Uterus (tissue), 4 donors: ENCODE data around the gene LMLN. TPM values are rescaled to one million over a fixed set of nuclear protein-coding genes. Genes with fewer than 3 reads are reported as not detected.

Experiments used
- DNase-seq, 2 donors: peaks; one replicate each; pipeline ENCODE4 v3.0.0-alpha.2; 2019 to 2020
- H3K27ac ChIP-seq, 2 donors: fragments of 200-600 bp; sonication (generic); 1 replicate in 1 of 2; 2 replicates in 1 of 2; pipeline ENCODE4 v1.5.1; 2016 to 2018
- H3K27me3 ChIP-seq, 2 donors: fragments of 200-600 bp; sonication (generic); one replicate each; pipeline ENCODE4 v1.5.1; 2018 to 2019; ENCODE audit warnings: control low read depth in 1 of 2
- H3K36me3 ChIP-seq, 2 donors: fragments of 200-600 bp; sonication (generic); one replicate each; pipeline ENCODE4 v1.5.1; 2019; ENCODE audit warnings: control low read depth in 1 of 2
- H3K4me1 ChIP-seq, 2 donors: fragments of 200-600 bp; sonication (generic); one replicate each; pipeline ENCODE4 v1.5.1; 2018 to 2019; ENCODE audit warnings: control low read depth in 1 of 2
- H3K4me3 ChIP-seq, 2 donors: fragments of 200-600 bp; sonication (generic); 1 replicate in 1 of 2; 2 replicates in 1 of 2; pipeline ENCODE4 v1.5.1; 2018 to 2019; ENCODE audit warnings: mild to moderate bottlenecking in 1 of 2
- H3K9me3 ChIP-seq, 2 donors: fragments of 200-600 bp; sonication (generic); one replicate each; pipeline ENCODE4 v1.5.1; 2019; ENCODE audit warnings: control low read depth in 1 of 2
- POLR2A ChIP-seq, 2 donors: fragments of 450-650 bp; IDR thresholded peaks; one replicate each; pipeline ENCODE4 v1.6.1; 2016; ENCODE audit warnings: antibody characterized with exemption in 2 of 2, mild to moderate bottlenecking in 1 of 2, moderate library complexity in 1 of 2
- intact Hi-C: fragments of 100-400 bp; cut with DNase I; formaldehyde crosslinking; loops from one replicate; pipeline ENCODE4 v1.15.1; 2023; ENCODE audit warnings: low total_unique reads
- small RNA-seq: library from RNA; depleted of rRNA; stranded (forward); fragments of <200 nt; gene quantifications from one replicate; pipeline ENCODE3, GENCODE V24; 2016
- total RNA-seq, 4 donors: library from RNA; depleted of rRNA in 3 of 4; stranded (reverse); fragments of >200 nt in 3 of 4; gene quantifications; one replicate each; pipeline versions ENCODE4 v1.1.0 to v1.2.4, GENCODE V29; 2014 to 2023
- TF ChIP-seq, protein P1 (sequence below), 4 experiments: fragments of 200-600 bp in 2 of 4; fragments of 450-650 bp in 2 of 4; sonication (generic) in 2 of 4; IDR thresholded peaks; one replicate each; pipeline ENCODE4 v1.5.1; 2016 to 2019; ENCODE audit warnings: antibody characterized with exemption in 4 of 4, mild to moderate bottlenecking in 2 of 4, moderate library complexity in 1 of 4
- donor health status: DM: yes; HTN: yes; CAD: no.

Gene LMLN
- total RNA-seq, 4 donors from 2014 or later: 0.77 to 11.3 (median 6.8) TPM

DNA sequence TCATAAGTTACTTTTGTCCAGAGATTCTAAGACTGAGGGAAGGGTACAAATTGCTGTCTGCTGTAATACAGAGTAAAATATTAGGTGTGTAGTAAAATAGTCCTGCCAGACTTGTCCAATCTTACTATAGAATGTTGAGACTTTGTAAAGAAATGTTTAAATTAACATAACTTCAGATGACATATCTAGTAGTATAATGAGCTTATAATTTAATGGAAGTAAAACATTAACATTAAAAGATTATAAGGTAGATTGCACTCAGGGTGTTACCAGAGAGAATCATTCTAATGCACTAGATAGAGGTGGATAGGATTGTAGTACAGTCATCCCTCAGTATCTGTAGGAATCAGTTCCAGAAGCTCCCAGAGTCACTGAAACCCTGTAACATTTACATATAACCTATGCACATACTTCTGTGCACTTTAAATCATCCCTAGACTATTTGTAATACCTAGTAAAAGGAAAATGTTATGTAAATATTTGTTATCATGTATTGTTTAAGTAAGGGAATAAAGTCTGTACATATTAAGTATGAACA lies 130.8 kb downstream of the LMLN start:
- peaks cover 0 to 45% of the 10 kb centered on the region in 2 donors for H3K27me3 ChIP-seq
- H3K9me3 ChIP-seq: no peaks in the 10 kb centered on the region
- H3K36me3 ChIP-seq: no peaks in the 10 kb centered on the region
- no peak overlapping the region for H3K27ac ChIP-seq
- intact Hi-C loops: no loop called here
- no peak overlapping the region for H3K4me3 ChIP-seq
- TF ChIP-seq, protein P1, sequence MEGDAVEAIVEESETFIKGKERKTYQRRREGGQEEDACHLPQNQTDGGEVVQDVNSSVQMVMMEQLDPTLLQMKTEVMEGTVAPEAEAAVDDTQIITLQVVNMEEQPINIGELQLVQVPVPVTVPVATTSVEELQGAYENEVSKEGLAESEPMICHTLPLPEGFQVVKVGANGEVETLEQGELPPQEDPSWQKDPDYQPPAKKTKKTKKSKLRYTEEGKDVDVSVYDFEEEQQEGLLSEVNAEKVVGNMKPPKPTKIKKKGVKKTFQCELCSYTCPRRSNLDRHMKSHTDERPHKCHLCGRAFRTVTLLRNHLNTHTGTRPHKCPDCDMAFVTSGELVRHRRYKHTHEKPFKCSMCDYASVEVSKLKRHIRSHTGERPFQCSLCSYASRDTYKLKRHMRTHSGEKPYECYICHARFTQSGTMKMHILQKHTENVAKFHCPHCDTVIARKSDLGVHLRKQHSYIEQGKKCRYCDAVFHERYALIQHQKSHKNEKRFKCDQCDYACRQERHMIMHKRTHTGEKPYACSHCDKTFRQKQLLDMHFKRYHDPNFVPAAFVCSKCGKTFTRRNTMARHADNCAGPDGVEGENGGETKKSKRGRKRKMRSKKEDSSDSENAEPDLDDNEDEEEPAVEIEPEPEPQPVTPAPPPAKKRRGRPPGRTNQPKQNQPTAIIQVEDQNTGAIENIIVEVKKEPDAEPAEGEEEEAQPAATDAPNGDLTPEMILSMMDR (IDR thresholded peaks at IDR 0.05): no peak
- no peak for TF ChIP-seq POLR2A (IDR thresholded peaks at IDR 0.05)
- DNase-seq: no peak
- H3K4me1 ChIP-seq: no peaks in the 10 kb centered on the region

DNA sequence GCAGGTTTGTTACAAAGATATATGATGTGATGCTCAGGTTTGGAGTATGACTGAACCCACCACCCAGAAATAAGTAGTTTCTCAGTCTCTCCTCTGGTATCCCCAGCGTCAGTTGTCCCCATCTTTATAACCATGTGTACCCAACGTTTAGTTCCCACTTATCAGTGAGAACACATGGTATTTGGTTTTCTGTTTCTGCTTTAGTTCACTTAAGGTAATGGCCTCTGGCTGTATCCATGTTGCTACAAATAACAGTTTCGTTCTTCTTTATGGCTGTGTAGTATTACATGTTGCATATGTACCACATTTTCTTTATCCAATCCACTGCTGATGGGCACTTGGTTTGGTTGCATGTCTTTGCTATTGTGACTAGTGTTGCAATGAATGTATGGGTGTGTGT lies 132.3 kb downstream of the LMLN start:
- Histone ChIP-seq H3K36me3 (no peaks in the 10 kb centered on the region), H3K27ac (no peak overlapping the region), H3K27me3 (peaks cover 0 to 43% of the 10 kb centered on the region in 2 donors), H3K4me3 (no peak overlapping the region), H3K9me3 (no peaks in the 10 kb centered on the region), H3K4me1 (no peaks in the 10 kb centered on the region)
- intact Hi-C loops: no loop called here
- TF ChIP-seq POLR2A (IDR thresholded peaks at IDR 0.05): no peak
- TF ChIP-seq, protein P1 (IDR thresholded peaks at IDR 0.05): no peak
- no peak for DNase-seq

DNA sequence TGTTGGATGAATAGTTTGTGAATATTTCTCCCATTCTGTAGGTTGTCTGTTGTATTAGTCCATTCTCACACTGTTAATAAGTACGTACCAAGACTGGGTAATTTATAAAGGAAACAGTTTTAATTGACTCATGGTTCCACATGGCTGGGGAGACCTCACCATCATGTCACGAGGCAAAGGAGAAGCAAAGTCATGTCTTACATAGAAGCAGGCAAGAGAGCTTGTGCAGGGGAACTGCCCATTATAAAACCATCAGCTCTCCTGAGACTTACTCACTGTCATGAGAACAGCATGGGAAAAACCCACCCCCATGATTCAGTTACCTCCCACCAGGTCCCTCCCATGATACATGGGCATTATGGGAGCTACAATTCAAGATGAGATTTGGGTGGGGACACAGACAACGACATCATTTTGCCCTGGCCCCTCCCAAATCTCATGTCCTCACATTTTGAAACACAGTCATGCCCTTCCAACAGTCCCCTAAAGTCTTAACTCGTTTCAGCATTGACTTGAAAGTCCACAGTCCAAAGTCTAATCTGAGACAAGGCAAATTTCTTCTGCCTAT lies 133.2 kb downstream of the LMLN start:
- Histone ChIP-seq H3K4me1 (no peaks in the 10 kb centered on the region), H3K9me3 (no peaks in the 10 kb centered on the region), H3K27ac (no peak overlapping the region), H3K4me3 (no peak overlapping the region), H3K27me3 (peaks cover 0 to 43% of the 10 kb centered on the region in 2 donors), H3K36me3 (no peaks in the 10 kb centered on the region)
- DNase-seq: no peak
- intact Hi-C loops: no loop called here
- TF ChIP-seq, protein P1 (IDR thresholded peaks at IDR 0.05): no peak
- no peak for TF ChIP-seq POLR2A (IDR thresholded peaks at IDR 0.05)

Small RNA genes lying within 50 kb of the gene (small RNA-seq; reads per million reads assigned to genes)
- gene RNU6-621P: not detected
- gene RNU6-821P: not detected

Other genes starting within 250 kb of the LMLN start
- gene RUBCN, start 223.3 kb upstream of the LMLN start, total RNA-seq: 10 to 100 TPM in 3 of 4 donors, 1 to 10 TPM in 1; 8.2 to 36.4 (median 13.9) TPM
- 100 to 1,000 TPM in 1 of 4 donors, 10 to 100 TPM in 3; 22.5 to 100 (median 45.5) TPM for gene FYTTD1, start 210.3 kb upstream of the LMLN start, total RNA-seq
- 100 to 1,000 TPM in 2 of 4 donors, 10 to 100 TPM in 2; 73.5 to 108 (median 100) TPM for gene LRCH3, start 169.0 kb upstream of the LMLN start, total RNA-seq
- gene RPL35A, start 10.0 kb upstream of the LMLN start, total RNA-seq: 1,000 to 10,000 TPM in 3 of 4 donors, 100 to 1,000 TPM in 1; 632 to 3,558 (median 1,624) TPM